Panc1 (cell line): ENCODE results near the gene ABTB2.

ENCODE experiments used
- POLR2AphosphoS5 ChIP-seq: IDR thresholded peaks from 2 replicates; pipeline ENCODE4 v1.6.1; 2012; ENCODE audit warnings: mild to moderate bottlenecking, low read depth, low read length, moderate library complexity
- SIN3A ChIP-seq: IDR thresholded peaks from 2 replicates; pipeline ENCODE4 v1.6.1; 2012; ENCODE audit warnings: low read depth, mild to moderate bottlenecking, low read length, moderate library complexity, borderline replicate concordance; ENCODE audit not compliant: insufficient read depth
- TCF7L2 ChIP-seq: IDR thresholded peaks from 2 replicates; pipeline ENCODE4 v1.6.1; 2011; ENCODE audit warnings: mild to moderate bottlenecking, low read depth, low read length, inconsistent platforms
- TF ChIP-seq, protein P1 (sequence below): fragments of 450-650 bp; IDR thresholded peaks from 2 replicates; pipeline ENCODE4 v1.5.1; 2017; ENCODE audit warnings: mild to moderate bottlenecking

DNA sequence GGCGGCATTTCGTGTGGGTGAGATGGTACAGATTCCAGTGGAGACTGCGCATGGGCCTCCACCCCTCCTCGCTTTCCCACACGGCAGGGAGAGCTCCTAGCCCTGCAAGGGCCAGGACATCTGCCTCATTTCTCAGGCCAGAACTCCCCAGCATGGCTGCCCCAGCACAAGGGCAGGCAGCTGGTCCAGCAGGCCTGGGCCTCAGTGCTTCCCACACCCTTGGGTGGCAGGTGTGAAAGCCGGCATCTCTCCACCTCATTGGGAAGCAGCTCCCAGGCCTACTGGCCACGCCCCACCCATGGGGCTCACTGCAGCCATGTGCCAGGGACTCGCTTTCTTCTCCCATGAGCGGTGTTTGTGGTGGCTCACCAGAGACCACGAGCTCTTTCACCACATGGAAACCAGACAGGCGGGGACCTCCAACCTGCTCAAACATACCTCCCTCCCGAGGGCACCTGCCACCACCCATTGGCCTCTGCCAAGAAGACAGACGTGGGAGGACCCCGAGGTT, 173.2 kb downstream of the ABTB2 start:
- TF ChIP-seq, protein P1, sequence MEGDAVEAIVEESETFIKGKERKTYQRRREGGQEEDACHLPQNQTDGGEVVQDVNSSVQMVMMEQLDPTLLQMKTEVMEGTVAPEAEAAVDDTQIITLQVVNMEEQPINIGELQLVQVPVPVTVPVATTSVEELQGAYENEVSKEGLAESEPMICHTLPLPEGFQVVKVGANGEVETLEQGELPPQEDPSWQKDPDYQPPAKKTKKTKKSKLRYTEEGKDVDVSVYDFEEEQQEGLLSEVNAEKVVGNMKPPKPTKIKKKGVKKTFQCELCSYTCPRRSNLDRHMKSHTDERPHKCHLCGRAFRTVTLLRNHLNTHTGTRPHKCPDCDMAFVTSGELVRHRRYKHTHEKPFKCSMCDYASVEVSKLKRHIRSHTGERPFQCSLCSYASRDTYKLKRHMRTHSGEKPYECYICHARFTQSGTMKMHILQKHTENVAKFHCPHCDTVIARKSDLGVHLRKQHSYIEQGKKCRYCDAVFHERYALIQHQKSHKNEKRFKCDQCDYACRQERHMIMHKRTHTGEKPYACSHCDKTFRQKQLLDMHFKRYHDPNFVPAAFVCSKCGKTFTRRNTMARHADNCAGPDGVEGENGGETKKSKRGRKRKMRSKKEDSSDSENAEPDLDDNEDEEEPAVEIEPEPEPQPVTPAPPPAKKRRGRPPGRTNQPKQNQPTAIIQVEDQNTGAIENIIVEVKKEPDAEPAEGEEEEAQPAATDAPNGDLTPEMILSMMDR, result no peak
- TF ChIP-seq POLR2AphosphoS5 (no peak), SIN3A (no peak), TCF7L2 (no peak)
